ENCODE results near the gene CDC40. TPM values are rescaled to one million over a fixed set of nuclear protein-coding genes. Genes with fewer than 3 reads are reported as not detected.

Gene CDC40
- polyA plus RNA-seq, 1 experiment, result 9.1 TPM

- Histone ChIP-seq H3K4me3 (ENCODE audit: low read depth, low read length) (no peak overlapping the region), H3K36me3 (ENCODE audit: control insufficient read depth, insufficient read depth, low read length) (no peaks in the 10 kb centered on the region), H3K27me3 (ENCODE audit: control insufficient read depth, insufficient read depth, low read length) (no peaks in the 10 kb centered on the region)
- ChIA-PET POLR2A (no interaction called here), CTCF (interaction anchor here (1.1 kb wide), 1 partner anchor 18 kb away, joined by 3 read pairs; no protein-coding TSS in a partner anchor)
- no peak for TF ChIP-seq CTCF (IDR thresholded peaks at IDR 0.05; ENCODE audit: insufficient read depth, low read depth, low read length)
- no peak for DNase-seq (ENCODE audit: low read depth)
Observed at GRCh38 chr6:110147870-110148269, 32.4 kb upstream of the CDC40 start.

GRCh38 chr6:110158479-110158878 is 21.7 kb upstream of the CDC40 start:
- ChIA-PET POLR2A (no interaction called here), CTCF (interaction anchor here (0.8 kb wide), 2 partner anchors 8 to 47 kb away, joined by 3 read pairs; no protein-coding TSS in a partner anchor)
- Histone ChIP-seq H3K27me3 (ENCODE audit: control insufficient read depth, insufficient read depth, low read length) (no peaks in the 10 kb centered on the region), H3K36me3 (ENCODE audit: control insufficient read depth, insufficient read depth, low read length) (no peaks in the 10 kb centered on the region; the same call in 1 of the 2 replicates), H3K4me3 (ENCODE audit: low read depth, low read length) (no peak overlapping the region)
- DNase-seq (ENCODE audit: low read depth), result no peak
- no peak for TF ChIP-seq CTCF (IDR thresholded peaks at IDR 0.05; ENCODE audit: insufficient read depth, low read depth, low read length)

DNA sequence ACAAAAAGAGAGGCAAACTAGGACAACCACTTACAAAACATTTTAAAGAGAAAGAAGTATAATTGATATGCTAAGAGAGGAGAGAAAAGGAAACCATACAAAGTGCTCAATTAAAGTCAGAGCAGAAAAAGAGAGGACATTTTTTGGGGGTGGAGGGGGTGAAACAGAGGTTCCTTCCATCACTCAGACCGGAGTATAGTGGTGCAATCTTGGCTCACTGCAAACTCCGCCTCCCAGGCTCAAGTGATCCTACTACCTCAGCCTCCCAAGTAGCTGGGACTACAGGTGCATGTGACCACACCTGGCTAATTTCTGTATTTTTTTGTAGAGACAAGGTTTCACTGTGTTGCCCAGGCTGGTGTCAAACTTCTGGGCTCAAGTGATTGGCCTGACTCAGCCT is 10.1 kb upstream of the CDC40 start:
- POLR2A ChIA-PET, result no interaction called here
- Histone ChIP-seq H3K27me3 (ENCODE audit: control insufficient read depth, insufficient read depth, low read length) (no peaks in the 10 kb centered on the region), H3K4me3 (ENCODE audit: low read depth, low read length) (no peak overlapping the region), H3K36me3 (ENCODE audit: control insufficient read depth, insufficient read depth, low read length) (no peaks in the 10 kb centered on the region)
- CTCF ChIA-PET, result no interaction called here
- no peak for DNase-seq (ENCODE audit: low read depth)
- TF ChIP-seq CTCF (IDR thresholded peaks at IDR 0.05; ENCODE audit: insufficient read depth, low read depth, low read length), result no peak

DNA sequence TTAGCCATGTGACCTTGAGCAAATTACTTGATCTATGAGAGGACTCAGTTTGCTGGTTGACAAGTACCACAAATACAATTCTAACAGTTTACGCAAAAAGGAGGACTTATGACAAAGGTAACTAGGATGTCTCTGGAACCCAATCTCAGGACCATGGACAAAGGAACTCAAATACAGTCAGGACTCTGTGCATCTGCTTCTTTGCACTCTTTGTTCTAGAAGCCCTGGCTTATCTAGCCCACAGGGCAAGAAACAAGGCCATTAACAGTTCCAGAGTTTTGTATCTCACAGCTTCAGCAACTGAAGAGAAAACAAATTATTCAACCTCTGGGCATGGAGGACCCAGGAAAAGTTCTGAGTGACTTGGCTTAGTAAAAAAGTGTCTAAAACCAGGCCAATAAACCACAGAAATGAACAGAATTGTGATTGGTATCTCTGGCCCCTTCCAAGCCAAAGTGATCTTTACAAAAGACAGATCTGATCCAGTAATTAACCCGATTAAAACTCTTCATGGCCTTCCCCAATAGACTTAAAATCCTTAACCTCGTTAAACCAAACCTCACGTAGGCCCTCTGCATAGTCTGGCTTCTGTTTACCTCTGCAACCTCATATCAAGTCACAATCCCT is 6.6 kb upstream of the CDC40 start:
- no peak overlapping the region for H3K4me3 ChIP-seq (ENCODE audit: low read depth, low read length)
- H3K27me3 ChIP-seq (ENCODE audit: control insufficient read depth, insufficient read depth, low read length), result no peaks in the 10 kb centered on the region
- no peak for DNase-seq (ENCODE audit: low read depth)
- no peak for TF ChIP-seq CTCF (IDR thresholded peaks at IDR 0.05; ENCODE audit: insufficient read depth, low read depth, low read length)
- no peaks in the 10 kb centered on the region for H3K36me3 ChIP-seq (ENCODE audit: control insufficient read depth, insufficient read depth, low read length)
- ChIA-PET POLR2A (no interaction called here), CTCF (interaction anchor here (1.2 kb wide), 1 partner anchor 15 kb away, joined by 4 read pairs; no protein-coding TSS in a partner anchor)

- ChIA-PET CTCF (interaction anchor here (0.6 to 3.2 kb wide), 10 partner anchors 10 to 647 kb away, joined by 3 to 32 read pairs (median 4); no protein-coding TSS in a partner anchor), POLR2A (no interaction called here)
- peak; percentile 72 for TF ChIP-seq CTCF (IDR thresholded peaks at IDR 0.05; ENCODE audit: insufficient read depth, low read depth, low read length)
- peak overlapping the region; percentile 78 for H3K4me3 ChIP-seq (ENCODE audit: low read depth, low read length)
- H3K27me3 ChIP-seq (ENCODE audit: control insufficient read depth, insufficient read depth, low read length), result no peaks in the 10 kb centered on the region
- DNase-seq (ENCODE audit: low read depth), result peak; percentile 18
- H3K36me3 ChIP-seq (ENCODE audit: control insufficient read depth, insufficient read depth, low read length), result no peaks in the 10 kb centered on the region
Observed at GRCh38 chr6:110178626-110179405, 1.4 kb upstream of the CDC40 start.

All from BJ (cell line).